HG03460 (cell line): ENCODE data around the gene PLBD2.

Experiments
- ATAC-seq: cut with Tn5 transposase; IDR thresholded peaks from one replicate; pipeline ENCODE4 v1.9.1; 2021; ENCODE audit not compliant: unreplicated experiment

The PLBD2 gene

DNA sequence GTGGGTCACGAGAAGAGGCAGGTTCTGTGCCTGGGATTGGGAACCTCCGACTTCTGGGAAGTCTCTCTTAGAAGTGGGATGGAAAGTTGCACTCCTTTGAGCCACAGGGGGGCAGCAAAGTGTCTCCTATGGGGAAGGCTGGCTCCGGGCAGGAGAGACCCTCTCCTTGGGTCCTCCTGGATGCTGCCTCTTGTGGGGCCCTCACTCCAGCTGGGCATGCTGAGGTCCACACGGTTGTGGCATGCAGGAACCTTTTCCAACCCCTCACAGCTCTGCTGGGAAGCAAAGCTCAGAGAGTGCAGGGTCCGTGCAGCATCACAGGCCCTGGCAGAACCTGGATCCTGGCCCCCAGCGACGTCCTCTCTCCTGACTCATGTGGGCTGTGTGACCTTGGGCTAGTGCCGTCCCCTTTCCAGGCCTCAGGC is 81.2 kb downstream of the PLBD2 start:
- no peak for ATAC-seq

DNA sequence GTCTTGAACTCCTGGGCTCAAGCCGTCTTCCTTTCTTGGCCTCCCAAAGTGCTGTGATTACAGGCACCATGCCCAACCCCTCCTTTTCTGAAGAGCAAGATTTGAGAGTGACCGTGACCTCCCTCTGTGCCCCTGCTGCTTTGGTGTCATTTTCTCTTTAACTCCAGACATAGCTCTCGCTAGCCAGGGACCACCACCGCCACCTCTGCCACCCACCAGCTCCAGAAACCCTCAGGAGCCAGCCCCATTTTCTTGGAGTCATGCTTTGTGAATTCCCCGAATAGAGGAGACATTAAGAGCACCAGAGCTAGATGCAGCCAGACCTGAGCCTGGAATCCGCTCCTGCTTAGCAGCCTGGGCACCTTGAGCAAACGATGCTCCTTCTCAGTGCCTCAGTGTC is 81.9 kb downstream of the PLBD2 start:
- ATAC-seq: no peak
